Loucy (cell line): ENCODE measurements around the gene AMIGO3.

Experiments
- CTCF ChIP-seq: fragments of 200-600 bp; sonication (generic); conservative IDR thresholded peaks from 2 replicates; pipeline ENCODE4 v1.5.1; 2014; ENCODE audit warnings: mild to moderate bottlenecking, antibody characterized with exemption, low read length
- EZH2phosphoT487 ChIP-seq: fragments of 200-600 bp; IDR thresholded peaks from 2 replicates; pipeline ENCODE4 v1.6.1; 2018; ENCODE audit warnings: antibody characterized with exemption, mild to moderate bottlenecking, moderate library complexity, borderline replicate concordance

GRCh38 chr3:49699281-49699979, 20.1 kb downstream of the AMIGO3 start:
- TF ChIP-seq CTCF (no peak), EZH2phosphoT487 (no peak)
